Liver (tissue), 9 donors: ENCODE results near the gene BIRC5. TPM values are rescaled to one million over a fixed set of nuclear protein-coding genes. Genes with fewer than 3 reads are reported as not detected.

Source experiments
- DNase-seq: peaks from one replicate; pipeline ENCODE4 v3.0.0-alpha.2; 2017; ENCODE audit warnings: low spot score
- H3K27ac ChIP-seq, 2 donors: one replicate each; pipeline ENCODE4 v1.7.0; 2013; ENCODE audit warnings: inconsistent platforms in 2 of 2, low read length in 2 of 2, control low read depth in 1 of 2, low read depth in 1 of 2, mild to moderate bottlenecking in 1 of 2
- H3K27me3 ChIP-seq, 4 donors: one replicate each; pipeline versions ENCODE4 v1.6.1 to v1.7.0; 2013; ENCODE audit warnings: low read length in 3 of 4, inconsistent platforms in 1 of 4, mild to moderate bottlenecking in 1 of 4, moderate library complexity in 1 of 4; ENCODE audit not compliant: control insufficient read depth in 4 of 4, insufficient read depth in 4 of 4
- H3K36me3 ChIP-seq, 4 donors: one replicate each; pipeline versions ENCODE4 v1.6.1 to v1.7.0; 2013; ENCODE audit warnings: low read length in 3 of 4, mild to moderate bottlenecking in 3 of 4, low read depth in 1 of 4, moderate library complexity in 1 of 4; ENCODE audit not compliant: control insufficient read depth in 4 of 4, insufficient read depth in 3 of 4
- H3K4me1 ChIP-seq, 4 donors: one replicate each; pipeline versions ENCODE4 v1.6.1 to v1.7.0; 2013; ENCODE audit warnings: low read length in 3 of 4, mild to moderate bottlenecking in 3 of 4, moderate library complexity in 1 of 4; ENCODE audit not compliant: control insufficient read depth in 4 of 4, insufficient read depth in 4 of 4
- H3K4me3 ChIP-seq, 3 donors: one replicate each; pipeline versions ENCODE4 v1.6.1 to v1.7.0; 2013; ENCODE audit warnings: low read length in 3 of 3, control low read depth in 1 of 3, low read depth in 1 of 3, mild to moderate bottlenecking in 1 of 3
- H3K9ac ChIP-seq, 2 donors: one replicate each; pipeline ENCODE4 v1.7.0; 2013; ENCODE audit warnings: low read length in 2 of 2, mild to moderate bottlenecking in 2 of 2, moderate library complexity in 2 of 2, control low read depth in 1 of 2, low read depth in 1 of 2
- H3K9me3 ChIP-seq, 4 donors: one replicate each; pipeline versions ENCODE4 v1.6.1 to v1.7.0; 2013; ENCODE audit warnings: low read length in 3 of 4; ENCODE audit not compliant: control insufficient read depth in 4 of 4
- EGR1 ChIP-seq, 2 donors: IDR thresholded peaks; 2 replicates each; pipeline ENCODE4 v1.6.1; 2016 to 2018; ENCODE audit warnings: antibody characterized with exemption in 2 of 2, low read depth in 2 of 2
- FOXA1 ChIP-seq: IDR thresholded peaks from 2 replicates; pipeline ENCODE4 v1.6.1; 2016; ENCODE audit warnings: antibody characterized with exemption
- FOXA2 ChIP-seq: IDR thresholded peaks from 2 replicates; pipeline ENCODE4 v1.6.1; 2016; ENCODE audit warnings: antibody characterized with exemption
- GABPA ChIP-seq, 2 donors: IDR thresholded peaks in 1 of 2; conservative IDR thresholded peaks in 1 of 2; 2 replicates each; pipeline ENCODE4 v1.6.1; 2016; ENCODE audit warnings: antibody characterized with exemption in 2 of 2, mild to moderate bottlenecking in 1 of 2, moderate library complexity in 1 of 2
- HNF4A ChIP-seq, 2 donors: conservative IDR thresholded peaks; 2 replicates each; pipeline ENCODE4 v1.6.1; 2016; ENCODE audit warnings: antibody characterized with exemption in 2 of 2, mild to moderate bottlenecking in 2 of 2
- HNF4G ChIP-seq: IDR thresholded peaks from 2 replicates; pipeline ENCODE4 v1.6.1; 2016; ENCODE audit warnings: antibody characterized with exemption
- JUND ChIP-seq, 2 donors: IDR thresholded peaks; 2 replicates each; pipeline ENCODE4 v1.6.1; 2016; ENCODE audit warnings: antibody characterized with exemption in 2 of 2
- NR2F2 ChIP-seq: IDR thresholded peaks from 2 replicates; pipeline ENCODE4 v1.6.1; 2016; ENCODE audit warnings: antibody characterized with exemption
- RAD21 ChIP-seq, 2 donors: IDR thresholded peaks; 2 replicates each; pipeline ENCODE4 v1.6.1; 2016; ENCODE audit warnings: antibody characterized with exemption in 2 of 2, mild to moderate bottlenecking in 2 of 2
- RXRA ChIP-seq, 2 donors: IDR thresholded peaks; 2 replicates each; pipeline ENCODE4 v1.6.1; 2017 to 2018; ENCODE audit warnings: antibody characterized with exemption in 2 of 2, mild to moderate bottlenecking in 1 of 2
- SP1 ChIP-seq: IDR thresholded peaks from 2 replicates; pipeline ENCODE4 v1.6.1; 2018; ENCODE audit warnings: antibody characterized with exemption, mild to moderate bottlenecking
- TAF1 ChIP-seq: conservative IDR thresholded peaks from 2 replicates; pipeline ENCODE4 v1.6.1; 2016; ENCODE audit warnings: antibody characterized with exemption, mild to moderate bottlenecking
- YY1 ChIP-seq: IDR thresholded peaks from 2 replicates; pipeline ENCODE4 v1.6.1; 2016; ENCODE audit warnings: antibody characterized with exemption, mild to moderate bottlenecking
- WGBS: extraction: QIAGEN DNeasy Blood & Tissue Kit; methylation state at CpG from one replicate; pipeline ENCODE4 v1.1.7; 2013; 5-methylcytosine and 5-hydroxymethylcytosine counted together
- polyA plus RNA-seq, 2 donors: library from polyadenylated mRNA; stranded (reverse) in 1 of 2; unstranded in 1 of 2; fragments of 200-250 nt in 1 of 2; fragments of >200 nt in 1 of 2; fragmentation: Nextera tagmentation in 1 of 2; extraction: Ambion mirVana in 1 of 2; gene quantifications; one replicate each; pipeline versions ENCODE4 v1.2.1 to v1.2.3, GENCODE V29; 2013 to 2015
- total RNA-seq, 2 donors: library from RNA; depleted of rRNA; stranded (reverse); fragments of >200 nt; gene quantifications; one replicate each; pipeline ENCODE4 v1.2.3, GENCODE V29; 2014
- TF ChIP-seq, protein P1 (sequence below): IDR thresholded peaks from 2 replicates; pipeline ENCODE4 v1.6.1; 2016; ENCODE audit warnings: antibody characterized with exemption, mild to moderate bottlenecking
- TF ChIP-seq, protein P2 (sequence below): IDR thresholded peaks from 2 replicates; pipeline ENCODE4 v1.6.1; 2016; ENCODE audit warnings: antibody characterized with exemption
- TF ChIP-seq, protein P3 (sequence below): IDR thresholded peaks from 2 replicates; pipeline ENCODE4 v1.6.1; 2016; ENCODE audit warnings: antibody characterized with exemption
- TF ChIP-seq, protein P4 (sequence below): IDR thresholded peaks from 2 replicates; pipeline ENCODE4 v1.6.1; 2016; ENCODE audit warnings: antibody characterized with exemption
- donor health status: healthy.
- donor health status: healthy.
- donor health status: healthy.
- donor health status: healthy.
- donor health status: healthy.

BIRC5 gene
- total and polyA plus RNA-seq, 4 donors = 0.42 to 73.2 (median 3.1) TPM

DNA sequence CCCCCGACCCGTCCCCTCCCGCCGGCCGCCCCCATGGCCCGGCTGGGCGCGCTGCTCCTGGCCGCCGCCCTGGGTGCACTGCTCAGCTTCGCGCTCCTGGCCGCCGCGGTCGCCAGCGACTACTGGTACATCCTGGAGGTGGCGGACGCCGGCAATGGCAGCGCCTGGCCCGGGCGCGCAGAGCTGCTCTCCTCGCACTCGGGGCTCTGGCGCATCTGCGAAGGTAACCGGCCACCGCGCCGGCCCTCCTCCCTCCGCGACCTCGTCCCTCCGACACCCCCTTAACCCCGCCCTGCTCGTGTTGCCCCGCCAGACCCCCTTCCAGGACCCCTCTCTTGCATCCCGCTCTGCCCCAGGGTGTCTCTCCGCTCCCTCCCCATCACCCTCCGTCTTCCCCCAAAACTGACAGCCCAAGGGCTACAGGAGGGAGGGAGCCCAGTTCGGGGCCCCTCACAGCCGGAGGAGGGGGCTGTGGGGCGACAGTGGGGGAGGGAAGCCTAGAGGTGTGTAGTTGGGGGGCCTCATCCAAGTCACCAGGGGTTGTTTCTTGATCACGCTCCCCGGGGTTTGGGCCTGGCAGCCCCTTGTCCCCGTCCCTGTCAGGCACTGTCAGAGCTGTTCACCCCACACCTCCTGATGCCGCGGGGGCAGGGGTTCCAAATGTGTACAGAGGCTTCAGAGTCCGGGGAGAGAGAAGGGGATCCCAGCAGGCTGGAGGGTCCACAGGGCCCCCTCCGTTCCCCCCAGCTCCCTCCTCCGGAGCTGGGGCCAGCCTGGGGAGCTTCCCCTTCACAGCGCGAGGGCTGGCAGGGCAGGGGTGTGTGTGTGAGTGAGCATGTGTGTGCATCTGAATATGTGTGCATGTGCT, 18.2 kb downstream of the BIRC5 start (continued):
- TF ChIP-seq, protein P1, sequence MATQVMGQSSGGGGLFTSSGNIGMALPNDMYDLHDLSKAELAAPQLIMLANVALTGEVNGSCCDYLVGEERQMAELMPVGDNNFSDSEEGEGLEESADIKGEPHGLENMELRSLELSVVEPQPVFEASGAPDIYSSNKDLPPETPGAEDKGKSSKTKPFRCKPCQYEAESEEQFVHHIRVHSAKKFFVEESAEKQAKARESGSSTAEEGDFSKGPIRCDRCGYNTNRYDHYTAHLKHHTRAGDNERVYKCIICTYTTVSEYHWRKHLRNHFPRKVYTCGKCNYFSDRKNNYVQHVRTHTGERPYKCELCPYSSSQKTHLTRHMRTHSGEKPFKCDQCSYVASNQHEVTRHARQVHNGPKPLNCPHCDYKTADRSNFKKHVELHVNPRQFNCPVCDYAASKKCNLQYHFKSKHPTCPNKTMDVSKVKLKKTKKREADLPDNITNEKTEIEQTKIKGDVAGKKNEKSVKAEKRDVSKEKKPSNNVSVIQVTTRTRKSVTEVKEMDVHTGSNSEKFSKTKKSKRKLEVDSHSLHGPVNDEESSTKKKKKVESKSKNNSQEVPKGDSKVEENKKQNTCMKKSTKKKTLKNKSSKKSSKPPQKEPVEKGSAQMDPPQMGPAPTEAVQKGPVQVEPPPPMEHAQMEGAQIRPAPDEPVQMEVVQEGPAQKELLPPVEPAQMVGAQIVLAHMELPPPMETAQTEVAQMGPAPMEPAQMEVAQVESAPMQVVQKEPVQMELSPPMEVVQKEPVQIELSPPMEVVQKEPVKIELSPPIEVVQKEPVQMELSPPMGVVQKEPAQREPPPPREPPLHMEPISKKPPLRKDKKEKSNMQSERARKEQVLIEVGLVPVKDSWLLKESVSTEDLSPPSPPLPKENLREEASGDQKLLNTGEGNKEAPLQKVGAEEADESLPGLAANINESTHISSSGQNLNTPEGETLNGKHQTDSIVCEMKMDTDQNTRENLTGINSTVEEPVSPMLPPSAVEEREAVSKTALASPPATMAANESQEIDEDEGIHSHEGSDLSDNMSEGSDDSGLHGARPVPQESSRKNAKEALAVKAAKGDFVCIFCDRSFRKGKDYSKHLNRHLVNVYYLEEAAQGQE = no peak
- TF ChIP-seq, protein P2, sequence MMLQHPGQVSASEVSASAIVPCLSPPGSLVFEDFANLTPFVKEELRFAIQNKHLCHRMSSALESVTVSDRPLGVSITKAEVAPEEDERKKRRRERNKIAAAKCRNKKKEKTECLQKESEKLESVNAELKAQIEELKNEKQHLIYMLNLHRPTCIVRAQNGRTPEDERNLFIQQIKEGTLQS = no peak
- TF ChIP-seq RAD21 (IDR thresholded peaks at IDR 0.05) (no peak), GABPA (IDR thresholded peaks at IDR 0.05 in 1 of 2, conservative IDR thresholded peaks at IDR 0.05 in 1 of 2) (no peak), HNF4A (conservative IDR thresholded peaks at IDR 0.05) (no peak), YY1 (no peak), FOXA1 (no peak), FOXA2 (no peak)
- TF ChIP-seq, protein P3, sequence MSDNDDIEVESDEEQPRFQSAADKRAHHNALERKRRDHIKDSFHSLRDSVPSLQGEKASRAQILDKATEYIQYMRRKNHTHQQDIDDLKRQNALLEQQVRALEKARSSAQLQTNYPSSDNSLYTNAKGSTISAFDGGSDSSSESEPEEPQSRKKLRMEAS = no peak

DNA sequence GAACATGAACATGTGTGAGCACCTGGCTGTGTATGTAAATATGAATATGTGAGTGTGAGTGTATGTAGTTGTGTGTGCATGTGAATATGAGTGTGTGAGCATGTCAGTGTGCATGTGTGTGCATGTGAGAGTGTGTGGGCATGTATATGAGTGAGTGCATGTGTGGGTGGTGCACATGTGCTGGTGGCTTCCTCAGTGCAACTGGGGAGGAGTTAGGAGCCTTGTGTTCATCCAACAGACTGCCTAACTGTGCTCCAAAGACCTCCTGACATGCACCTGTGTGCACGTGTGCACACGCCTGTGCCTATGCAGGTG, 18.8 kb downstream of the BIRC5 start:
- Histone ChIP-seq H3K9ac (no peak overlapping the region), H3K27ac (no peak overlapping the region), H3K4me3 (no peak overlapping the region), H3K36me3 (no peaks in the 10 kb centered on the region), H3K4me1 (no peaks in the 10 kb centered on the region), H3K9me3 (no peaks in the 10 kb centered on the region), H3K27me3 (peaks cover 0 to 5% (median 4%) of the 10 kb centered on the region in 4 donors)
- 95% methylated on average over 2 of the region's 2 CpGs for WGBS
- no peak for DNase-seq
- no peak for TF ChIP-seq RXRA (IDR thresholded peaks at IDR 0.05)
- no peak for TF ChIP-seq TAF1
- no peak for TF ChIP-seq NR2F2
- TF ChIP-seq HNF4G = no peak
- TF ChIP-seq, protein P3 = no peak
- TF ChIP-seq HNF4A (conservative IDR thresholded peaks at IDR 0.05) = no peak
- no peak for TF ChIP-seq GABPA (IDR thresholded peaks at IDR 0.05 in 1 of 2, conservative IDR thresholded peaks at IDR 0.05 in 1 of 2)
- TF ChIP-seq, protein P4, sequence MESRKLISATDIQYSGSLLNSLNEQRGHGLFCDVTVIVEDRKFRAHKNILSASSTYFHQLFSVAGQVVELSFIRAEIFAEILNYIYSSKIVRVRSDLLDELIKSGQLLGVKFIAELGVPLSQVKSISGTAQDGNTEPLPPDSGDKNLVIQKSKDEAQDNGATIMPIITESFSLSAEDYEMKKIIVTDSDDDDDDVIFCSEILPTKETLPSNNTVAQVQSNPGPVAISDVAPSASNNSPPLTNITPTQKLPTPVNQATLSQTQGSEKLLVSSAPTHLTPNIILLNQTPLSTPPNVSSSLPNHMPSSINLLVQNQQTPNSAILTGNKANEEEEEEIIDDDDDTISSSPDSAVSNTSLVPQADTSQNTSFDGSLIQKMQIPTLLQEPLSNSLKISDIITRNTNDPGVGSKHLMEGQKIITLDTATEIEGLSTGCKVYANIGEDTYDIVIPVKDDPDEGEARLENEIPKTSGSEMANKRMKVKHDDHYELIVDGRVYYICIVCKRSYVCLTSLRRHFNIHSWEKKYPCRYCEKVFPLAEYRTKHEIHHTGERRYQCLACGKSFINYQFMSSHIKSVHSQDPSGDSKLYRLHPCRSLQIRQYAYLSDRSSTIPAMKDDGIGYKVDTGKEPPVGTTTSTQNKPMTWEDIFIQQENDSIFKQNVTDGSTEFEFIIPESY = no peak

DNA sequence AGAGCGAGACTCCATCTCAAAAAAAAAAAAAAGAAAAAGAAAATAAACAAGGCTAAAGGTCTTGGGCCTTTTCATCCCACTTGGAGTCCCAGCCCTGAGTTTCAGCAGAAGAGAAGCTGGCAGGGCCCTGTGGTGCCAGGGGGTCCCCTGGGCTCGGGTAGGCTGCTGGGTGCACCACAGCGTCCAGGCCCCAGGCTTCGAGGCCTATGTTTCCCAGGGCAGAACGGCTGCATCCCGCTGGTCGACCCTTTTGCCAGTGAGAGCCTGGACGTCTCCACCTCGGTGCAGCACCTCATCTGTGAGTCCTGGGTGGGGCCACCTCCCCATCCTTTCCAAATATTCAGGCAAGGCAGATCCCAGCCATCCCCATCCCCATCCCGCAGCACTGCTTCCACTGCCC, 19.6 kb downstream of the BIRC5 start:
- TF ChIP-seq GABPA (IDR thresholded peaks at IDR 0.05 in 1 of 2, conservative IDR thresholded peaks at IDR 0.05 in 1 of 2) (no peak), RXRA (IDR thresholded peaks at IDR 0.05) (no peak), FOXA2 (no peak), SP1 (no peak), EGR1 (IDR thresholded peaks at IDR 0.05; ENCODE audit: low read depth in 2 of 2) (no peak), FOXA1 (no peak), TAF1 (no peak), JUND (IDR thresholded peaks at IDR 0.05) (no peak)
- TF ChIP-seq, protein P4 = no peak
- TF ChIP-seq, protein P3 = no peak
- TF ChIP-seq, protein P2 = no peak
- no peaks in the 10 kb centered on the region for H3K9me3 ChIP-seq
- peaks cover 0 to 5% (median 4%) of the 10 kb centered on the region in 4 donors for H3K27me3 ChIP-seq
- H3K9ac ChIP-seq = no peak overlapping the region
- no peaks in the 10 kb centered on the region for H3K36me3 ChIP-seq
- WGBS = 89% methylated on average over 10 of the region's 10 CpGs
- no peak overlapping the region for H3K27ac ChIP-seq
- no peak for DNase-seq
- no peak overlapping the region for H3K4me3 ChIP-seq
- no peaks in the 10 kb centered on the region for H3K4me1 ChIP-seq
